Measurements from ENCODE around the gene PCNP. TPM values are rescaled to one million over a fixed set of nuclear protein-coding genes. Genes with fewer than 3 reads are reported as not detected.
"Not testable (repeated sequence)": the region's sequence is repeated elsewhere in the genome, so short reads cannot be mapped to it uniquely, and the experiment has no call there.

Gene PCNP
- polyA plus RNA-seq (2012; ENCODE audit: insufficient read depth, insufficient read length), result 187 TPM

GRCh38 chr3:101573449-101574387 lies at the start of gene PCNP:
TSS of gene PCNP (plus strand) at chr3:101574180. CDS start at chr3:101574216, 36 bp downstream.
- H3K4me3 ChIP-seq (ENCODE audit: low read length), result peak within 1 kb of the TSS; percentile 79

GRCh38 chr3:101527441-101527840 lies 46.5 kb upstream of the PCNP start:
- DNase-seq (ENCODE audit: low read depth, low spot score), result no peak
- no peak overlapping the region for H3K4me3 ChIP-seq (ENCODE audit: low read length)

More at GRCh38 chr3:101573449-101574387, at the start of gene PCNP:
- DNase-seq (ENCODE audit: low read depth, low spot score), result peak; percentile 97

DNA sequence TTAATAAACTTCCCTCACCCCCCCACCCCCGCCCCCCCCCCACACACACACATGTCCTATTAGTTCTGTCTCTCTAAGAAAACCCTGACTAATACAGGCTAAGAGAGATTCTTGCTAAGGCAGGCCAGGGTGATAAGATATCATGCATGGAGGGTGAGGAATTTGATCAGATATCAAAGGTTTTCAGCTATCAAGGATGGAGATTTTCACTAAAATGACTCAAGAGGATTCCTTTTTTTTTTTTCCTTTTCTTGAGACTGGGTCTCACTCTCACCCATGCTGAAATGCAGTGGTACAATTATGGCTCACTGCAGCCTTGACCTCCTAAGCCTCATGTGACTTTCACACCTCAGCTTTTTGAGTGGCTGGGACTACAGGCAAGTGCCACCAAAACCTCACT lies 46.1 kb upstream of the PCNP start:
- no peak for DNase-seq (ENCODE audit: low read depth, low spot score)
- H3K4me3 ChIP-seq (ENCODE audit: low read length), result no peak overlapping the region

DNA sequence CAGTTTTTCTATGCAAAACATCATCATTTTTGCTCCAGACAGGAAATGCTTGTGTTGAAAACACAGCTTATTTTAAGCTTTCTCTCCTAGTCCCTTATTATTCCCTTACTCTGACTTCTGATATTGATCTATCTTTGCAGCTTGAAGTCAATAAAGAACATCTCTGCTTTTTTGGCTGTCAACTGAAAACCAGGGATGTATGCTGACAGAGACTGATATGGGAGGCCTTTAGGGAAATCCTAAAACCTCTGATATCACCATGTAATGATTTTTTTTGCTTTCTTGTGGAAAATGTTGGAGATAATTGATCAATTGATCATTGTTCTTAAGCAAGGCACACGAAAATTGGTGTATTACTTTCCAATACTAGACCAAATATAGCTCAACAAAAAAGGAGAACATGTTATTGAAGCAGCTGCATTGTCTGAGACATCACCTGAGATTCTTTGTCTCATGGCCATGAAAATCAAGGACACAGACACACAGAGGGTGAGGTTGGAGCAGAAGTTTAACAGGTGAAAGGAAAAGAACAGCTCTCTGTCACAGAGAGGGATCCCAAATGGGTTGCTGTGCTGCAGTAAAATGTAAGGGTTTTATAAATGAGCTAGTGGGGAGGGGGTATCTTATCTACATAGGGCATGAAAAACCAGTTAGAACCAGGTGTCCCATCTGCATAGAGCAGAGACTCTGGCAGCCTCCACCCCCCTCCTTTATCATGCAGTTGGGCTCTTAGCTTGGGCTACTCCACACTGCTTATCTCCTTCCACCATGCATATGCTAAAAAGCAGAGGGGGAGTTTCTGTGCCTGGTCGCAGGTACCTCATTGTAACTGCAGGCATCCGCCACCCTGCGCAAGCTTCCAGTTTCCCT lies 43.9 kb upstream of the PCNP start:
- H3K4me3 ChIP-seq (ENCODE audit: low read length), result no peak overlapping the region
- DNase-seq (ENCODE audit: low read depth, low spot score), result peak; percentile 81

GRCh38 chr3:101530686-101531047 lies 43.3 kb upstream of the PCNP start:
- no peak for DNase-seq (ENCODE audit: low read depth, low spot score)
- no peak overlapping the region for H3K4me3 ChIP-seq (ENCODE audit: low read length)

DNA sequence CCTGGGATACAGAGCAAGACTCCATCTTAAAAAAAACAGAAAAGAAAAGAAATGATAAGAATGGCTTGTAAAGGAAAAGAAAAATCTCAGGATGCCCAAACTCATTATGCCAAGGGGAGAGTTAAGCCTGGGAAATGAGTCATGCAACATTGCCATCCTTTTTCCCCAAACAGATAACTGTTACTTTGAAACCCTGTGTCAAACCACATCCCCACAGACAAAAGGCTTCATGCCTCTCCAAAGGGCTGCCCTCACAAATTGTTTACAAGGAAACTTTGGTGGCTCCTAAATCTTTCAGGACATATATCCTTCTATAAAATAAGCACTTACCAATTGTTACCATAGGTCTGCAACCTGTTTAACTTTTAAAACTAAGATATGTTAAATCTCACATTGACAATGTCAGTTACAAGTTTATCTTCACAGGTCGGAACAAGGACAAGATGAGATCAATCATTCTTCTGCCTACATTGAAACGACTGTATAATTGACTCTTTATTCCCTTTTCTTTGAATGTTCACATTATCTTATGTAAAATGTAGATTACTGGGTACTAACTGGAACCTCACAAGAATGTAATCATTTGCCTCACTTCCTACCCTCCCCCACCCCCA lies 42.4 kb upstream of the PCNP start:
- peak; percentile 60 for DNase-seq (ENCODE audit: low read depth, low spot score)
- H3K4me3 ChIP-seq (ENCODE audit: low read length), result no peak overlapping the region

DNA sequence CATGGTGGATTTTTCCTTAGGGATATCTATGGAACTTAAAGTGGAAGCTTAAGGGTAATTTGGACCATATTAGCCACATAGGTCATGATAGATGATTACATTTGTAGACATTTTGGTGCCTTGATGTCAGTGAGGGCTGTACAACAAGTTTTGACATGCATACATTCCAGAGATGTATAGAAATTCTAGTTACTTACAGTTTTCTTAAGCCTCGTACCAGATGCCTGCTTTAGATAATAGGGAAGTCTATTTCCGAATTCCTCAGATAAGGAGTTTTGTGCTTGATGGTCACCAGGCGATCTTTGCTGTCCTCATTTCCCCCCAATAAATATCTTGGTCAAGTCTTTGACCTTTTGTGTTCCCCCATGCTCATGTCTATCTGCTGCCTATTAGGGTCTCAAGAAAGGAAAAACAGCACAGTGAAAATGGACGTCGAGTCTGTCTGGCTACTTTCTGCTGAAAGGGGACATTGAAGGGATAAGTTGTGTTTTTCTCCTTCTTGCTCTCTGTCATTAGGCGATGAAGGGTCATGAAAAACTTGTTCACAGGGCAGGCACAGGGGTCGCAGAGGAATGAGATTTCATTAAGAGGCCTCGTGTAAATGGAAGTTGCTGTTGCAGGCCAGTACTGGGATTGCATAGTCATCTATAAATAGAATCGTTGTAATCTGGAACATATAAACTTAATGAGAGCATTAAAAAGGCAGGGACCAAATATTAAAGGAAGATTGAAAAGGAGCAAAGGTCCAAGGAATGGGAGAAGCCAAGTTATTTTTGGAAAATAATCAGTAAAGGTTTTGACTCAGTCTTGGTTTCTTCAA lies 41.0 kb upstream of the PCNP start:
- H3K4me3 ChIP-seq (ENCODE audit: low read length), result no peak overlapping the region
- no peak for DNase-seq (ENCODE audit: low read depth, low spot score)

GRCh38 chr3:101533603-101533968 lies 40.4 kb upstream of the PCNP start:
- DNase-seq (ENCODE audit: low read depth, low spot score), result no peak
- no peak overlapping the region for H3K4me3 ChIP-seq (ENCODE audit: low read length)

DNA sequence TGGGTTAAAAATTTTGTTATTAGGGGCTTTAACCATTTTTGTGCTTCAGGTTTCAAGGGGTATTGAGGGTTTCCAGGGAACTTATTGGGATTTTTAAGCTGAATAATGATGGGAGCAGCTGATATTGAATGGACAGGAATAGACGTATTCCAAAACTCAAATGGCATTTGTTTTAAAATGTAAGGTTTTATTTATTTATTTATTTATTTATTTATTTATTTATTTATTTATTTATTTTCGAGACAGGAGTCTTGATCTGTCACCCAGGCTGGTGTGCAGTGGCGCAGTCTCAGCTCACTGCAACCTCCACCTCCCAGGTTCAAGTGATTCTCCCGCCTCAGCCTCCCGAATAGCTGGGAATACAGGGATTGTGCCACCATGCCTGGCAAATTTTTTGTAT lies 38.8 kb upstream of the PCNP start:
- no peak for DNase-seq (ENCODE audit: low read depth, low spot score)
- H3K4me3 ChIP-seq (ENCODE audit: low read length), result no peak overlapping the region

DNA sequence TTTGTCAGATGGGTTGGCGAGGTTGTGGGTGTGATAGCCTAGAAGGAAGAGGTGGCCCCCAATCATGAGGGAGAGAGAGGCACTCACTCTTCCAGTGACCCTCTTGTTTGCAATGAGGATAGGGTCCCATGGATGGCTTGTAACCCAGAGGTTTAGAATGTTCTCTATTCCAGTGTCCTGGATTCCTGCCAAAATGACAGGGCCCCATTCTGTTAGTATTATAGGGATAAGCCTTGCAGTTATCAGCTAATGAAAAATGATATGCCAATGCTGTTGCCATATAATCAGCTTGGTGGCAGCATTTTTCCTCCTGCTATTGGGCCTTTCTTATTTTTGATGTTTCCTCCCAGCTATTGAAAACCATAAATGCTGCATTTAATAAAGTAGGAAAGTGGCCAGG lies 37.7 kb upstream of the PCNP start:
- no peak overlapping the region for H3K4me3 ChIP-seq (ENCODE audit: low read length)
- DNase-seq (ENCODE audit: low read depth, low spot score), result no peak

- DNase-seq (ENCODE audit: low read depth, low spot score); H3K4me3 ChIP-seq (ENCODE audit: low read length): not testable (repeated sequence)
These were observed 37.0 kb upstream of the PCNP start for GRCh38 chr3:101536955-101537354.

- no peak for DNase-seq (ENCODE audit: low read depth, low spot score)
- no peak overlapping the region for H3K4me3 ChIP-seq (ENCODE audit: low read length)
These were observed 31.0 kb upstream of the PCNP start for GRCh38 chr3:101542957-101543356.

DNA sequence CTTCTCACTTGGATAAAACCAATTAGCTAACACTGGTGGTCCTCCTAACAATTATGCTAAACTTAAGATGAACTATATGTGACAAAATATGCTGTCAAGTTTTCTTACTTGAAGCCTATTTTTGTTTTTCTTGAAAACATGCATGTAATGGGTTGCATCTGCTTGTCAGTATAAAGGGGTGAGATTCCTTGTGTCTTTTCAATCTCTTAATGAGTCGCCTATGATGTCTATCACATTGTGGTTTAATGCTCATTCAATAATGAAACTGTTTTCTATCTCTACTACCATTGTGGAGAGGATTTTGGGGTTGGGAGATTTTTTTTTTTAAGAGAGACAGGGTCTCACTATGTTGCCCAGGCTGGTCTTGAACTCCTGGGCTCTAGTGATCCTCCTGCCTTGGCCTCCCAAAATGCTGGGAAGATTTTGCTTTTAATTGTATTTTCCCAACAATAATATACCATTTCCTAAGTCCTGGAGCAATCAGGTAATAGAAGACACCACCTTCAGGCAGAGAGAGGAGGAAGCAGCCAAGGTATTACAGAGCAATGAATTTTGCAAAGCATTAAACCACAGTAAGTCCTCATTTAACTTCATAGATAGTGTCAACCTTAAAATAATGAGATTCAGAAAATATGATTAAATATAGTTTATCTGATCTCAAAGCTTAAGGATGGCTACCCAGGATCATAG lies 29.7 kb upstream of the PCNP start:
- DNase-seq (ENCODE audit: low read depth, low spot score), result no peak
- H3K4me3 ChIP-seq (ENCODE audit: low read length), result no peak overlapping the region

DNA sequence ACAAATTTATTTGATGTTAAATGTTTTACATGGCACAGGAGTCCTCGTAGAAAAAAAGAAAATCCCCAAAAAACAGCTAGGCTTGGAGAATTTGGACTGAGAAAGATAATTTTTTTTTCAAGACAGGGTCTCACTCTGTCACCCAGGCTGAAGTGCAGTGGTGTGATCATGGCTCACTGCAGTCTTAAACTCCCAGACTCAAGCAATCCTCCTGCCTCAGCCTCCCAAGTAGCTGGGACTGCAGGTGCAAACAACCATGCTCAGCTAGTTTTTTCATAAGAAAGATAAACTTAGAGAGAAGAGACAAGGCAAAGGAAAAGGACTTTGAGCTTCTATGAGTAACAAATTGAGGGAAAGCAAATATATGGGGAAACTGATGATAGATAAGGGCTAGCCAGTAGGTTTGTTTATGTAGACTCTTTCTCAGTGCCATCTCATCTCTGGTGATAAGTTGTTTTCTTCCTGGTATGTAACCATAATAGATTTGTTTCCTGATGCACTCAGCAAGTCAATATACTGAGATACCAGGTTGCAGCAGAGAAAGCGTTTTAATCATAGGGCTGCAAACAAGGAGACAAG lies 25.4 kb upstream of the PCNP start:
- DNase-seq (ENCODE audit: low read depth, low spot score), result no peak
- H3K4me3 ChIP-seq (ENCODE audit: low read length), result no peak overlapping the region

GRCh38 chr3:101549473-101549872 lies 24.5 kb upstream of the PCNP start:
- no peak for DNase-seq (ENCODE audit: low read depth, low spot score)
- H3K4me3 ChIP-seq (ENCODE audit: low read length), result no peak overlapping the region

- H3K4me3 ChIP-seq (ENCODE audit: low read length); DNase-seq (ENCODE audit: low read depth, low spot score): not testable (repeated sequence)
These were observed 22.5 kb upstream of the PCNP start for GRCh38 chr3:101551359-101552081.

DNA sequence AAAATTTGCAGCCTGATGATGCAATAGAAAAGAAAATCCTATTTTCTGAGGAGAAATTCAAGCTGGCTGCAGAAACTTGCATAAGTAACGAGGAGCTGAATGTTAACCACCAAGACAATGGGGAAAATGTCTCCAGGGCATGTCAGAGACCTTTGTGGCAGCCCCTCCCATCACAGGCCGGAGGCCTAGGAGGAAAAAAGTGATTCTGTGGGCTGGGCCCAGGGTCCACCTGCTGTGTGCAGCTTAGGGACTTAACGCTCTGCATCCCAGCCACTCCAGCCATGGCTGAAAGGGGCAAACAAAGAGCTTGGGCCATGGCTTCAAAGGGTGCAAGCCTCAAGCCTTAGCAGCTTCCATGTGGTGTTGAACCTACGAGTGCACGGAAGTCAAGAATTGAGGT lies 20.6 kb upstream of the PCNP start:
- DNase-seq (ENCODE audit: low read depth, low spot score); H3K4me3 ChIP-seq (ENCODE audit: low read length): not testable (repeated sequence)

All from Jurkat, Clone E6-1 (cell line).